LNCAP (cell line): ENCODE results near the gene SYNGR4.

Experiments
- CTCF ChIP-seq: fragments of 450-650 bp; IDR thresholded peaks from 2 replicates; pipeline ENCODE4 v1.5.1; 2017; ENCODE audit warnings: mild to moderate bottlenecking

Gene SYNGR4

GRCh38 chr19:48405850-48406249 is 41.7 kb downstream of the SYNGR4 start:
- no peak for TF ChIP-seq CTCF

GRCh38 chr19:48413879-48414587 is 49.9 kb downstream of the SYNGR4 start:
- TF ChIP-seq CTCF = no peak

GRCh38 chr19:48415395-48415794 is 51.2 kb downstream of the SYNGR4 start:
- no peak for TF ChIP-seq CTCF

GRCh38 chr19:48415806-48416221 is 51.6 kb downstream of the SYNGR4 start:
- TF ChIP-seq CTCF = no peak

GRCh38 chr19:48417421-48417820 is 53.3 kb downstream of the SYNGR4 start:
- TF ChIP-seq CTCF = no peak

- no peak for TF ChIP-seq CTCF
Observed at GRCh38 chr19:48418317-48419064, 54.3 kb downstream of the SYNGR4 start.

GRCh38 chr19:48419158-48419920 is 55.2 kb downstream of the SYNGR4 start:
- no peak for TF ChIP-seq CTCF
